Fibroblast of peridontal ligament (primary cell): ENCODE results near the gene SIRT4.
"Not testable (repeated sequence)": the region's sequence is repeated elsewhere in the genome, so short reads cannot be mapped to it uniquely, and the experiment has no call there.

Source experiments
- DNase-seq: peaks from one replicate; pipeline ENCODE4 v3.0.0-alpha.2; 2010; ENCODE audit errors: extremely low read depth

Gene SIRT4, protein sequence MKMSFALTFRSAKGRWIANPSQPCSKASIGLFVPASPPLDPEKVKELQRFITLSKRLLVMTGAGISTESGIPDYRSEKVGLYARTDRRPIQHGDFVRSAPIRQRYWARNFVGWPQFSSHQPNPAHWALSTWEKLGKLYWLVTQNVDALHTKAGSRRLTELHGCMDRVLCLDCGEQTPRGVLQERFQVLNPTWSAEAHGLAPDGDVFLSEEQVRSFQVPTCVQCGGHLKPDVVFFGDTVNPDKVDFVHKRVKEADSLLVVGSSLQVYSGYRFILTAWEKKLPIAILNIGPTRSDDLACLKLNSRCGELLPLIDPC

DNA sequence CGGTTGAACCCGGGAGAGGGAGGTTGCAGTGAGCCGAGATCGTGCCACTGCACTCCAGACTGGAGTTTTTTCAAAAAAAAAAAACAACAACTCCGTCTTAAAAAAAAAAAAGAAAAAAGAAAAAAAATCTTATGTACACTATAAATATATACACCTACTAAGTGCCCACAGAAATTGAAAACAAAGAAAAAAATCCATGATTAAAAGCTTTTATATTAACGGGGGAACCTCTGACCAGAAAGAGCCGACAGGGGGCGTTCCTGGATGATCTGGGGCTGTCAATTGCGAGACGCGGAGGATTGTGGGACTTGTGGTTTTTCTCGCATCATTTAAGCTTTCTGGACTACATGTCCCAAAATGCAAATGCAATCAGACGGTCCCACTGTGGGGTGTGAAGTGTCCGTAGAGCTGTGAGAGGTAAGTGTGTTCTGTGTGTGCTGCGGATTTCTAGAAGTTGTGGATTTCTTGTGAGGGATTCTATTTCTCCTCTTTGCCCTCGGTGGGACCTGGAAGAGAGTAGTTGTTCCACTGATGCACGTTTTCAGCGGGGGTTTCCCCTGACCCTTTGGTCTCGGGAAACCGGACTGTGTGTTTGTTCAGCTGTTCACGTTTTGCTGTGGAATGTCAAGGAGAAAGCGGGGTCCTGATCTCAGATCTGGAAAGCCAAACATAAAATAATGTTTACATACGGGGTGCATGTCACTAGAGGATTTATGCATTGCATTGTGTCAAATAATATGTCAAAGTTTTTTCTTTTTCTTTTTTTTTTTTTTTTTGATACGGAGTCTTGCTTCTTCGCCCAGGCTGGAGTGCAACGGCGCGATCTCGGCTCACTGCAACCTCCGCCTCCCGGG lies at the start of gene SIRT4:
SIRT4 (plus strand) TSS at position 360 of the 854 bp plus-strand sequence. CDS start 1,241 bp downstream, outside the sequence.
- peak; percentile 96 for DNase-seq

DNA sequence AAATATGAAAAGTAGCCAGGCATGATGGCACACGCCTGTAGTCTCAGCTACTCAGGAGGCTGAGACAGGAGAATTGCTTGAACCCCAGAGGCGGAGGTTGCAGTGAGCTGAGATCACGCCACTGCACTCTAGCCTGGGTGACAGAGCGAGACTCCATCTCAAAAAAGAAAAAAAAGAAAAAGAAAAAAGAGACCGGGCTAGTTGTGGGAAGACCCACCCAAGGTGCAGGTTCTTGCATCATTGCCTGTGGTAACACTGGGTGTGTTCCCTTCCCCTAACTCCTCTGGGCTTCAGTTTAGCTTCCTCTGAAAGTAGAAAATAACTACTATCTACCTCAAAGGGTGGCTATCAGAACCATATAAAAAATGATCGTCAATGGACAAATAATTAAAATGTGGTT lies 48.8 kb upstream of the SIRT4 start:
- not testable (repeated sequence) for DNase-seq

DNA sequence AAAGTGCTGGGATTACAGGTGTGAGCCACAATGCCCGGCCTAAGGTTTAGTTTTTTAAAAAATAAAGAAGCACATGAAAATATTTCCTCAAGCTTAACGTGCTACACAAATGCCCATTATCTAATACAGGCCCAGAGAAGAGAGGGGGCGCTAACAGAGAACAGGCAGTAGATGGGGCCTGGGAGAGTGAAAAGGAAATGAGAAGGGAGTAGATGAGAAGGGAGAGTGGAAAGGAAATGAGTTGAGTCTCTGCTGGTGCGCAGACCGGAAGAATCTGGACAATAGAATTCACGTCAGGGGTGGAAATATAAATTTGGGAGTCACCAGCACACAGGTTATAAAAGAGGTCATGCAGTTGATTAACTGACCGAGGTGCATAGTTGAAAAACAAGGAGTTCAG lies 47.3 kb upstream of the SIRT4 start:
- DNase-seq, result no peak

DNA sequence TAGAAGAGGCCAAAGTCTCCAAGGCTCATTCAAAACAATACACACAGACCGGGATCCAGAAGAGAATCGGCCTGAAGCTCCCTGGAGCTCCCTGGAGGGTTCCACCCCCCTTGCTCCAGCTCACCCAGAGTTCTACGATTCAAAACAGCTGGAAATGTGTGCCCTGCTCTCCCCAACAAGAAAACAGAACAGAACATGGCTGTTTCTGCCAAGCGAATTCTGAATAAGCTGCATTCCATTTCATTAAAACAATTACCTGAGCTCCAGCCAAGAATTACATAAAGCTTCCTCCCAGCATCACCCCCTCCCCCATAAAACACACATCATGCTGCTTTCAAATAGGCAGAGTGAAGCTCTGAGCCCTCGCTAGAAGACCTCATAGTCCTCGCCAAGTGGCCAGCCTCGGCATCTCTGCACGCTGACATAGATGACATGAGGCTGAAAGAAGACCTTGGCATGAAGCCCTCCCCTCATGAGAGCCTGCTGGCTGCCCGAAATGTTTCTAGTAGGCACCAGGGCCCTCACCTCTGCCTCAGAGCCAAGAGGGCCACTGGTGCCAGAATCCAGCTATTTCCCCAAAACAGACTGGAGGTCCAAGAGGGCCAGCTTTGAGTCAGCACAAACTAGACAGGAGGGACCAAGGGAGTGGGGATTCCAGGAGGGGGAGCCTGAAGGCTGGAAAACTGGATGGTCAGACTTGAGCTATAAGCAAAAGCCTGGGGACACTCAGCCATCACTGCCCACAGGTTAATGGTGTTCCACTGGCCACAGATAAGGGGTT lies 44.9 kb upstream of the SIRT4 start:
- peak; percentile 98 for DNase-seq

DNA sequence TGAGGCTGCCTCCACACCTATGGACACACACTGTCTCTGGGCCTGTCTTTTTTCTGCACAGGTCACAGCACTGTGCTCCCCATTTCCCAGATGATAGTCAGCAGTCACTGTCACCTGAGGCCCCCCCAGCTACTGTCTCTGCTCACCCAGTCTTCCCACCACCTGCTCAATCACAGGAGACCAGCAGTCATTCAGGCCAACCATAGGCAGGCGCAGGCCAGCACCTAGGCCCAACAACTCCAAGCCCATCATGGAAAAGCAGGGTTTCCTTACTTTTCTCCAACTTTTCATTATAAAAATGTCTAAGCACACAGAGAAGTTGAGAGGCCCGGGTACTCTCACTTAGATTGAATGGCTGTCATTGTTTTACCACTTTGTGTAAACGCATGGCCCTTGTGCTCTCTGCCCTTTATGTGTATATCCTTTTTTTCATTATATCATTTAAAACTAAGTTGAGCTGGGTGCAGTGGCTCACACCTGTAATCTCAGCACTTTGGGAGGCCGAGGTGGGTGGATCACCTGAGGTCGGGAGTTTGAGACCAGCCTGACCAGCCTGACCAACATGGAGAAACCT lies 43.7 kb upstream of the SIRT4 start:
- no peak for DNase-seq

DNA sequence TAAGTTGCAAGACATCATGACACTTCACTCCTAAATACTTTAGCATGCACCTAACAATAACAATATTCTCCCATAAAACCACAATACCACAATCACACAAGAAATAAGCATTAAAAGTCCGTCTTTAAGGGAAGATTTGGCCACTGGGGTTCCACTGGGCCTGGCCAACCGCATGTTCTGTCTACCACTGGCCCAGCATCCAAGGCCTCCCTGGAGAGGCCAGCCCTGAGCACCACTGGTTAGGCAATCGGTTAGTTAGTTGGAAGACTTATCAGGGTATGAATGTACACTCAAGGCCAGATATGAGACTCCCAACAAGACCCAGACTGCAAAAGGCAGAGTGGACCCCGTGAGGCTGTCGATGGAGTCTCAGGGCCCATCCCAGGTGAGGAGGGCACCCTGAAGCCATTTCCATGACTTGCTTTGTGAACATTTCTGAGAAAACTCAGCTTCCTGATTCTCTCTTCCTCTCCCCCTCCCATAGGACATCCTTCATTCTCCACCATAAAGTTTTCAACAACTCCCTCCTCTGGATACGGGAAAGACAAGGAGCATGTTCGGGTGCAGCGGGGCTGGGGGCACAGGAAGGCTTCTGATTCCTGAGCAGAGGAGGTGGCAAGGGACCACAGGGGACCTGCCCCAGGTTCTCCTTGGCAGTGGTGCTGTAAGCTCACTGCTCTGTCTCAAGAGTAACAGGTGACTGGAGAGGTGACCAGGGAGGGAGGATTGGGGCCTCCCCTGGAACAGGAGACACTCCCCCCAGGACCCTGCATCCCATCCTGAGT lies 42.5 kb upstream of the SIRT4 start:
- DNase-seq, result peak; percentile 88

DNA sequence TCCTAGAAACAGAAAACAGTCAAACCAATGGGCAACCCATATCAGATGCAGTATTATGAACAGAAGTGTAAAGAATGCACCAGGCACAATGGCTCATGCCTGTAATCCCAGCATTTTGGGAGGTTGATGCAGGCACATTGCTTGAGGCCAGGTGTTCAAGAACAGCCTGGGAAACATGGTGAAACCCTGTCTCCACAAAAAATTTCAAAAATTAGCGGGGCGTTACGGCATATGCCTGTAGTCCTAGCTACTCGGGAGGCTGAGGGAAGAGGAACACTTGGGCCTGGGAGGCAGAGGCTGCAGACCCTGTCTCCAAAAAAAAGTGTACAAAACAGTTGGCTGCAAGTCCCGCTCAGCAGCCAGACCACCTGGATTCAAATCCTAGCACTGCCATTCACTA lies 41.5 kb upstream of the SIRT4 start:
- no peak for DNase-seq

DNA sequence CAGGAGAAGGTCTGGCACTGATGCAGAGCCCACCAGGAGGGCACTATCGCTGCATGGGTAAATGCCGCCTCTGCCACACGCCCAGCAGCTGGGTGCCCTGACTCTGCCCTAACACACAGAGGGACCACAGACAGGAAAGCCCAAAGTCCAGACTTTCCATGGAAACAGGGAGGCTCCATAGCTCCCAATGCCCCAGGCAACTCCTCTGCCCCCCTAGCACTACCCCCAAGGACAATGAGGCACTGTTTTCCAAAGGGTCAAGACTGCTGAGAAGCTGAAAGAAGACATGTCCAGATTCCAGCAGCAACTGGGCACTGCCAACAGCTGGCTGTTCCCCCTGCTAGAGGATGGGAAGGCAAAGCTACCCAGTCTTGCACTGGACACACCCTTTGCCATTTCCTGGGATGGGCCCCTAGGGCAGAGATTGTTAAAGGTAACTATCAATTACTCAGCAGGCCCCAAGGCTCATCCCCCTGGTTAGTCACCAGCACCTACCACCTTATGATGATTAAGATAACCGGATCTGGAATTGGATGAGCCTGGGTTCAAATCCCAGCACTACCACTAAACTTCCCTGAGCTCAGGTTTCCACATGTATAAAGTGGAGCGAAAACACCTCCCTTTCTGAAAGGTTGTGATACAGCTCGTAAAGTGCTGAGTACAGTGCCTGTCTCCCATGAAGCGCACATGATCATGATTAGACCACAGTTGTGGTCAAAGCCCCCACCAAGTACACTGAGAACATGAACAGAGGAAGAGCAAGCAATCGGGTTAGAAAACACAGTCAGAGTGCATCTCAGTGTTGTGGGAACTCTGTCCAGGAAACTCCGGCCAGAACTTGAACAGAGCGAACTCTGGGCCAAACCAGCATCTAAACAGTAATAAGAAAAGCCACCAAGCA lies 39.9 kb upstream of the SIRT4 start:
- DNase-seq, result peak; percentile 36

DNA sequence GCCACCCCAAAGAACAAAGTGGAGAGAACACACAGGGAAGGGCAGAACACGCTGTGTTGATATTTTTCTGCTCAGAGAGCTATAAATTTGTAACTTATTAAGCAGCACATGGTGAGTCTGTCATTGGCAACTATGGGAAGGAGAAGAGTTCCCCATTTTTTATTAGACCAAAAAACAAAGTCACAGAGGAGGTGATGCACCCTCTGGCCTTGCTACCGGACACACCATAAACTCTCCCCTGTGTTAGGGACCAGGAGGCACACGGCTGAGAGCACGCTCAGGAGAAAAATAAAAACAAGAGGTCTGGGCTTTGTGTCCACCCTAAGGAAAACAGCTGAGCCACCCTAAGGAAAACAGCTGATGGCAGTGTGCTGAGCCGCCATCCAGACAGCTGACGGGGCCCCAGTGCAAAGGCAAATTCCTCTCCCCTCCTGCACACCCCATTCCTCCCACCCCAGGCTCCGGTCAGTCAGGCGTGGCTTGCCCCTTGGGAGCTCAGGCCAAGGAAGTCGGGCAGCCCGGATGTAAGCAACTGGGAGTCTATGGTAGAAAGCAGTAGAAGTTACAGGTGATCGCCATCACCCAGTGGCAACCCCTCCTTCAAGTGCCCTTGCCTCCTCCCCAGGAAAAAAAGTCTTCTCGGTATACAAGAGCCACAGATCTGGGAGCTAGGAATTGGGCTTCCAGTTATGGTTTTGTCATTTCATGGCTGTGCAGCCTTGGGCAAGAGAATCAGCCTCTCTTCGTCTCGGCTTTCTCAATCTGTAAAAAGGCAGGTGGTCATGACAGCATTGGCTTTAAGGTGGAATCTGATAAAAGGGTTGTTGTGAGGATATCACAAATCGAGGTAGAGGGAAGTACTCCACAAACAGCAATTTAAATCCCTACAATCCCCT lies 39.0 kb upstream of the SIRT4 start:
- peak; percentile 14 for DNase-seq

DNA sequence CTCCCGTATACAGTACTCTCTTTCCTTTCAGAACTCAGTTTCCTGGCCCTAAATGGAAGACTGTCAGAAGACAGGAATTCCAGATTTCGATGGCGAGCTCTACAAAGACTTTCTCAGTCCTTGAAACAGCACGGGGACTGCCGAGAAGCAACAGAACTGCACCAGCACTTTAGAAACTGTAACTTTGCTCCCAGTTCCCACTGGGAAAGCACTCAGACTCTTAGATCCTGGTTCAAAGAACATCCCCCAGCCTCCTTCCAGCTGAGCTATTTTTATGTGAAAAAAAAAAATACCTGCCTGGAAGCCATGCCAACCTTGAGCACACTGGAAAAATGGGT lies 38.4 kb upstream of the SIRT4 start:
- peak; percentile 26 for DNase-seq

DNA sequence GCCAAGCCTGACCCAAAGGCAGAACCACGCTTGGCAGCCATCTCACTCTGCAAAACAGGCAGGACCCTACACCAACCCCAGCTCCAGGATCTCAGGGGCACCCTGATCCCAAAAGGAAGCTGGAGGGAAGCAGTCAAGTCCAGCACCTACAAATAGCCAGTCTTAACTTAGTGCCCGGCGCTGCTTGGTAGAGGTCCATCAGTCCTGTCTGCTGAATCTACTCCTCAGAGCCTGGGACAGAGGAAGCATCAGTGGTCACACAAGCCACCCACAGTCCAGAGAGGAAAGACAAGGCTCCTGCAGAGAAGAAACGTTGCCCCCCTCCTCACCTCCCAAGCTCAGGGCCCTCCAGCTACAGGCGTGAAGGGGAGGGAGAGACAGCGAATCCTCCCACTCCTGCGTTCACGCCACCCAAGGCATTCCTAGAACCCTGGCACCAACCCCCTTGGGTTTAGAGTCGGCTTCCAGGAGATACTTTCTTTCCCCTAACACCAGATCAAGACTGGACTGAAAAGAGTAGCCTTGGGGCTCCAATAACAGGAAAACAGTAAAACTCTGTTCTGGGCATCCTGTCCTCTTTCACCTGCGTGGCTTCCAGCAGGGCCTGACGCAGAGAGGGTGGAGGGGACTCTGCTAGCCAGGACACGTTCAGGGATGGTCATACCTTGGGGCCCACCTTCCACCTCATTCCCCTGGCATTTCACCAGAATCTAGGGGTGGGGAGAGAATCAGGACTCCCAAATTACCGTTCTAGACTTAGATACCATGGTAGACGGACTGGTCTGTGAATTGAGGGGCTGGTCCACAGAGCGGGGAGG lies 37.8 kb upstream of the SIRT4 start:
- DNase-seq, result peak; percentile 18

DNA sequence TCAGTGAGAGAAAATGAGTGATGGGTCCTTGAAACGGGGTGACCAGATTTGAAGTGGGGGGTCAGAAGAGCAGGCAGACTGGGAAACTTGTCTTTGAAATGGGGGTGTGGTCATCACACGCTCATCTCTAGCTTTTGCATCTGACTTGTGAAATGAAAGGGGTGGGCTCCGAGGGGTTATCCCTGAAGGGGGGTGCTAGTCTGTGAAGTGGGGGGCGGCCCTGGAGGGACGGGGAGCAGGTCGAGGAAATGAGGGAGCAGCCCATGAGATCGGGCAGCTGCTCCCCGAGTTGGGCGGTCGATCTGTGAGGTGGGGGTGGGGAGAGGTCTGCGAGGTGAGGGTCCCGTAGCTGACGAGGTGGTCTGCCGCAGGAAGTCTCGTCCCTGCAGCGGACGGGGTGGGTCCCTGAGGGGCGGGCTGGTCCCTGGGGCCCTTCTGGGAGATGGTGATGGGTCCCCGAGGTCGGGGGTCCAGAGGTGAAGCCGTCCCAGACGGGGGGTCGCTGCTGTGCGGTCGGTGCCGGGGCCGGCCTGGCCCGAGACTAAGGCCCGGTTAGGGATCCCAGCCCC lies 37.1 kb upstream of the SIRT4 start:
- no peak for DNase-seq

DNA sequence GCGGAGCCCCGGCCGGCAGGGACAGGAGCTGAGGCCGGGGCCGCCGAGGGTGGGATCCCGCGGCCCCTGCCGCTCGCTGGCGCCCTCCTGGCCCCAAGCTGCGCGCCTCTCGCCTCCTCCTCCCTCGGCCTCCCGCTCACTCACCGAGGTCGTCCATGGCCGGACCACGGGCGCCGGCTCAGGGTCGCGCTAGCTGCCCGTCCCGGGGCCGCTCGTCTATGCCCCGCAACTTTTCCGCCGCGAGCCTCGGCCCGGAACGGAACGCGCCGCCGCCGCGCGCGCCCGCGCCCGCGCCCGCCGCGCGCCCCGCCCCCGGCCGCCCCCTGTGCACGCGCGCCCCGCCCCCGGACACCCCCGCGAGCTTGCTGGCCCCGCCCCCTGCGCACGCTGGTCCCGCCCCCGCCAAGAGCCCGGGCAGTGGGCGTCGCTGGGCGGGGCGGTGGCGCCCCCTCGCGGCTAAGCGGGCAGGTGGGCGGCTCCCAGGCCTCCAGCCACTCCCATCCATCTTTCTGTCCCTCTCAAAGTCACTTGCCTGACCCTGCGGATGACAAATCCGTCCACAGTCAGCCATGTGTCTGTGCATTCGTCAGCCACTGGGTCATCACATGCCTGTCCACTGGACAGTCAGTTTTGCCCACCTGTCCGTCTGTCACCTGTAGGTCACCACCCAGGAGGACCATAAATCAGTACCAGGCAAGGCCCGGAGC lies 36.5 kb upstream of the SIRT4 start, which contains the start of gene PXN:
PXN (minus strand) TSS at position 258 of the 707 bp plus-strand sequence; CDS start at position 157, 101 bp downstream.
- peak; percentile 67 for DNase-seq

DNA sequence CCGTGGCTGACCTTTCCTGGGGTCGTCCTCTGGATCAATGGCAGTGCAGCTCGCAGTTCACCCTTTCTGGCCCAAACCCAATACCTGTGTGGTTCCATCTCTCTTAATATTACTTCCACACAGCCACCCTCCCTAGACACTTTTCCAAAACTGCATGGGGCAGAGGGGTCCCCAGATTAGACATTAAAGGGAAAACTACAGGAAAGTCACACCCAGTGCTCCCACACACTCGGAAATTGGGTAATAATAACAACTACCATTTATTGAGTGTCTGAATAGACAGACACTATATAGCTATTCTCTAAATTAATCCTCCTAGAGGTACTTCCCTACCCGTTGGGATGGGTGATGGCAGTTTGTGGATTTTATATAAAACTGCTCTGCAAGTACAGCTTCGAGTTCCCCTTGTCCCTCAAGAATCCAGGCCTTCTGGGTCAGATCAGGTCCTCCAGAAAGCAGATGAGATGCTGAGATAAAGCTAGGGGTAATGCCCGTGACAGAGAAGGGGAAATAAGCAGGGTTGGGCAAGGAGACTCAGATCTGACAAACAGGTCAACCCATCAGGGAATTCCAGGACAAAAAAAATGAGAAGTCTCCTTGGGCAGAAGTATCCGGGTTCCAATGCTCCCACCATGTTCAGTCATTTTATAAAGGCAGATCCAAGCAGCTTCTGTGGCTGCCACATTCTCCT lies 35.8 kb upstream of the SIRT4 start:
- no peak for DNase-seq

DNA sequence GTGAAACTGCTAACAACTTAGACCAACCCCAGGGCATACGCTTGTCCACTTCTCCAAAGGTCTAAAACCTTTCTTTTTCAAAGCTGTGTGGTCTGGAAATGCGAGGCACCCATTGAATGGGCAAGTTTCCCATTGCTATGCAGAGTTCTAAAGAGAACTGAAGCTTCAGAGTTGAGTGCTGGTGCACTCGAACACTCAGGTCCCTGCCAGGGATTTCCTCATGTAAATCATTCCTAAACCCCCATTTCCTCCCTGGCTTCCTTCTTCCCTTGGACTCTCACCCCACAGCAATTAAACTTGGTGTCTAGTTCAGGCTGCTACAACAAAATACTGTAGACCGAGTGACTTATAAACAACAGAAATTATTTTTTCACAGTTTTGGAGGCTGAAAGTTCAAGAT lies 34.4 kb upstream of the SIRT4 start:
- DNase-seq, result peak; percentile 15

DNA sequence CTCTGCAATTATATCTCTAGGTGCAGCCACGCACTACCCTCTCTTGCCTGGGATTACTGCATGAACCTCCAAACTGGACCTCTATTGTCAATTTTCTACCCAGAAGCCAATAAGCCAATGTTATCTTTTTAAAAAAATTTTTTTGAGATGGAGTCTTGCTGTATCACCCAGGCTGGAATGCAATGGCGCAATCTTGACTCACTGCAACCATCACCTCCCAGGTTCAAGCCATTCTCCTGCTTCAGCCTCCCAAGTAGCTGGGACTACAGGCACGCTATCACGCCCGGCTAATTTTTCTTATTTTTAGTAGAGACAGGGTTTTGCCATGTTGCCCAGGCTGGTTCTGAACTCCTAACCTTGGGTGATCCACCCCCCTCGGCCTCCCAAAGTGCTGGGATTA lies 25.4 kb upstream of the SIRT4 start:
- peak; percentile 46 for DNase-seq
